ENCODE results near the gene POU2F2.
A peak's percentile ranks its signal among the peaks of the same experiment; 100 is the strongest.

The POU2F2 gene

DNA sequence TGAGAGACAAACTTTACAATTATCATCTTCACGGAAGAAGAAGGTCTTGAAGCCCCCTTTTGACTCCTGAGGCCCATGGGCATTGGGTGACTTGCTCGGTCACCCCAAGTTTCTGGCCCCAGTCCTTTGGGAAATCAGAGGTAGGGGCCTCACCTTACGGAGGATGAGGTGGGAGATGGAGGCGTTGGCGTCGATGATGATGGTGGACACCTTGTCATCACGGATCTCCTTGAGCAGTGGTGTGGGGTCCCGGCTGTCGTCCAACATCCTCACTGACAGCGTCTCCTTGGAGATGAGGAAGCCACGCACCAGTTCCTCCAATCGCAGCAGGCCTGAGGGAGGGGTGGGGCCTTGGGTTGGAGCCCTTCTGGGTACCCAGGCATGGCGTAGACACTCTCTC, 73.0 kb downstream of the POU2F2 start:
- TF ChIP-seq, protein P1, sequence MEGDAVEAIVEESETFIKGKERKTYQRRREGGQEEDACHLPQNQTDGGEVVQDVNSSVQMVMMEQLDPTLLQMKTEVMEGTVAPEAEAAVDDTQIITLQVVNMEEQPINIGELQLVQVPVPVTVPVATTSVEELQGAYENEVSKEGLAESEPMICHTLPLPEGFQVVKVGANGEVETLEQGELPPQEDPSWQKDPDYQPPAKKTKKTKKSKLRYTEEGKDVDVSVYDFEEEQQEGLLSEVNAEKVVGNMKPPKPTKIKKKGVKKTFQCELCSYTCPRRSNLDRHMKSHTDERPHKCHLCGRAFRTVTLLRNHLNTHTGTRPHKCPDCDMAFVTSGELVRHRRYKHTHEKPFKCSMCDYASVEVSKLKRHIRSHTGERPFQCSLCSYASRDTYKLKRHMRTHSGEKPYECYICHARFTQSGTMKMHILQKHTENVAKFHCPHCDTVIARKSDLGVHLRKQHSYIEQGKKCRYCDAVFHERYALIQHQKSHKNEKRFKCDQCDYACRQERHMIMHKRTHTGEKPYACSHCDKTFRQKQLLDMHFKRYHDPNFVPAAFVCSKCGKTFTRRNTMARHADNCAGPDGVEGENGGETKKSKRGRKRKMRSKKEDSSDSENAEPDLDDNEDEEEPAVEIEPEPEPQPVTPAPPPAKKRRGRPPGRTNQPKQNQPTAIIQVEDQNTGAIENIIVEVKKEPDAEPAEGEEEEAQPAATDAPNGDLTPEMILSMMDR (IDR thresholded peaks at IDR 0.05; ENCODE audit: insufficient read depth, missing control alignments), result no peak
- FAIRE-seq, result no peak
- DNase-seq (ENCODE audit: insufficient read length, low spot score), result no peak

DNA sequence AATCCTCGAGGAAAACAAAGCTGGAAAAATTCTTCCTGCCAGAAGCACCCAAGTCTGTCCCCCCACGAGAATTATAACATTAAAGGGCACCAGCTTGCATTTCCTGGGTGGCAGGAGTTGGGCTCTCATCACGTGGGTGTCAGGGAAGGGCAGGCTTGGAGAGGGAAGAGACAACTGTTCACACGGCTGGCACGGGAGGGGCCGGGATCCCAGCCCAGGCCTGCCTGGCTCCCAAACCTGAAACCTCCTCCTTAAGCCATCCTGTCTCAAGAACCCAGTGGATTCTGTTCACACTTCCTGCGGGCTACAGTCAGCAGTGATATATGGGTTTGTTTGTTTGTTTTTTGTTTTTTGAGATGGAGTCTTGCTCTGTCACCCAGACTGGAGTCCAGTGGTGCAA, 74.4 kb downstream of the POU2F2 start:
- no peak for DNase-seq (ENCODE audit: insufficient read length, low spot score)
- FAIRE-seq, result no peak
- TF ChIP-seq, protein P1 (IDR thresholded peaks at IDR 0.05; ENCODE audit: insufficient read depth, missing control alignments), result no peak

DNA sequence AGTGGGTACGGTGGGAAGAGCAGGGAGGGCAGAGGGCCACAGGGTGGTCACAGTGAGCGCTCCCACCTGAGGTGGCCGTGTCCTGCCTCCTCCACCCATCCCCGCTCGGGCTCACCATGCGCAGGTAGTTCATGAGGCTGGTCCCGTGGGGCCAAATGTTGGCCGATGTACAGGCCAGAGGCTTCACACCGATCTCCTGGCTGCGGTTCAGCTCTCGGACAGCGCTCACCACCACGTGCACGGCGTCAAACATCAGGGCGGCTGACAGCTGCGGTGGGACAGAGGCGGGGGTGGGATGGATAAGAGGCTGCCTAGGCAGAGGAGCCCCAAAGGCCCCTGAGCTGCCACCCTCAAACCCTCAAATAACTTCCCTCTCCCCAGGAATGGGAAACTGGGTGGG, 78.0 kb downstream of the POU2F2 start:
- TF ChIP-seq, protein P1 (IDR thresholded peaks at IDR 0.05; ENCODE audit: insufficient read depth, missing control alignments), result no peak
- DNase-seq (ENCODE audit: insufficient read length, low spot score) (no peak), FAIRE-seq (no peak)

DNA sequence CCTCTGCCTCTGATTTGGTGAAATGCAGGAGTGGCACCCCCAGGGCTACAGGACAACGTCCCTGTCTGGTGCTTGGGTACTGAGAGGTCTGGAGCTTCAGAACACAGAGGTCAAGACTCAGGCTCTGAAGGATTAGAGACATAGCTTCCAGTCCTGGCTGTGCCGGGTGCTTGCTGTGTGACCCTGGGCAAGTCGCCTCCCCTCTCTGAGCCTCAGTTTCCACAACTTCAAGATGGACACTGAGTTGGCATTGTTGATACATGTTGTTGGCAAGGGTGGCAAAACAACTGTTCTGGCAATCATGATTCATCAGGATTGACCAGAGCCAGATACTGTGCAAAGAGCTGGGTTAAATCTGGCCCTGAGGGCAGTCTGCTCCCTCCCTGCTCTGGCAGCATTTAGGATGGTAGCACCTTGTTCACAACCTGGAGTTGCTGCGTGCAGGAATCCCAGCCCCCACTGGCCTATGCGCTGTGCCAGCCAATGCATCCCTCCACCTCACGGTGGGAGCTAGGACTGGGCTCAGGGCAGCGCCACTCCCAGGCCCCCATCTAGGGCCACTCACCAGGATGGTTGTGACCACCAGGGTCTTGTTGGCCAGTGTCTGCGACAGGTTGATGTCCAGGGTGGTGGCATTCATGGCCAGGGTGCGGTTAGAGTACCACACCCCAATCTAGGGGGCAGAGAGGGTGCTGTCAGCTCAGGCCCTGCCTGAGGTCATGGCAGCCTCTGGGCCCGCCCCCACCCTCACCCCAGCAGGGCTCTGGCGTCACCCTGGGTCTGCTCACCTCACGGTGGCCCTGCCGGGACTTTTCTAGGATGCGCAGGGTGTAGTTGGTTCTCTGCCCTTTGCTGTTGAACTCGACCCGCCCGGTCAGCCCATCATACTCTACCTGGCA, 79.0 kb downstream of the POU2F2 start:
- TF ChIP-seq, protein P1 (IDR thresholded peaks at IDR 0.05; ENCODE audit: insufficient read depth, missing control alignments), result no peak
- FAIRE-seq, result no peak
- DNase-seq (ENCODE audit: insufficient read length, low spot score), result no peak

DNA sequence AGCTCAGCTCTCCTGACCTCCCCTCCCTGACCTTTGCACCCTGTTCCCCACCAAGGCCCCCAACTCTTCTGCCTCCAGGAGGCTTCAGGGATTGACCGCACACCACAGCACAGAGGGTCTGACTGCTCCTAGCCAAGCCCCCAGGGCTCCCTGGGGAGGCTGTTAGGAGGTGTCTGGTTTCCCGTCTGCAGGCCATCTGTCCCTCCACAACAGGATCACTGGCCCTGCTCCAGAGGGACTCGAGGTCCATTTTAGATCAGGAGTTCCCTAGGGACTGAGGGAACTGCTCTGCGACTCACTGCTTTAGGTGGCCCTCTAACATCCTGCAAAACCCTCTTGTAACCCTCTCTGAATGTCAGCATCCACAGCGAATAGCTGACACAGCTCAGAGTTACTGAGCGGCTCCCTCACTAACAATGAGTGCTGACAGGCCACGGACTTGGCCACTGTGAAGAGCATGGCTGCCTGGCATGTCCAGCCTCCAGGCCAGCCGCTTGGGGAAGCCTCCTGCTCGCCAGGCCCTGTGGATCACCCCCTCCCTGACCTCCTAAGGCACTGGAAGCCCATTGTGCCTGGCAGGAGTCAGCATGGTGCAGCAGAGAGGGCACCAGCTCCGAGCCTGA, 79.9 kb downstream of the POU2F2 start:
- peak; percentile 45 for DNase-seq (ENCODE audit: insufficient read length, low spot score)
- FAIRE-seq, result no peak
- TF ChIP-seq, protein P1 (IDR thresholded peaks at IDR 0.05; ENCODE audit: insufficient read depth, missing control alignments), result no peak

DNA sequence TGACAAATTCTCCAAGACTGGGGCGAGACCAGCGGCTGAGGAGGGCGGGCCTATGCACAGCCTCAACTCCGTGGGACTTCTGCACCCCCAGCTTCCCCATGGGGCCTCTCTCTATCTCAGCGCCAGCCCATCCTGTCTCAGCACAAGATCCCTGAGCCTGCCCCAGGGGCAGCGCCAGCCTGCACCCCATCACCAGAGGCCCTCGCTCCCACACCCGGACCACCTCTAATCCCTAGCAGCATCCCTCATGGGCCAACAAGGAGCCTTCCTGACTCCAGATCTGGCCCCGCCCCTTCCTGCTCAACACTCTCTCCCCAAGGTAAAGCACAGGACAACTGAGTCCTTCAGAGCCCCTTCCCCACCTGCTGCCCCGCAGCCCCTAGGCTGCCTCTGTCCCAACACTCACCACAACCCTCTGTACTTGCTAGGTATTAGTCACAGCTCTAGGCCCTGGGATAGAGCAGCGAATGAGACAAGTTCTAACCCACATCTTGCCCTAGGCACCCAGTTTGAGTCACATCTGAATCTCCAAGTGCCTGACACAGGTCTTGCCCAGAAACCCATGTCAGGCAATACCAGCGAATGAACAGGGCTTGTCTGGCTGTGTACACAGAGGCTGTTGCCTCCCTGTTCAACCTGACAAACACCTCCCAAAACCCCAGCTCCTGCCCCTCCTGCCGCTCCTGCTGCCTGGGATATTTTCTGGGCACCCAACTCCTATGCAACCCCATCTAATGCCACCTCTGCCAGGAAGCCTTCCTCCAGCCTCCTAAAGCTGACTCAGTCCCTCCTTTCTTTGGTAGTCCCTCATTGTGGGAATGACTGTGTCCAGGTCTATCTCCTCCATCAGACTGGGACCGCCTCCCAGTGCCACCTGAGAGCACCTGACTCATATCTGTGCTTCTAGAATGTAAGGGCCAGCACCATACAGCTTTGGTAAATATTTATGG, 80.8 kb downstream of the POU2F2 start:
- no peak for FAIRE-seq

More for the DNA sequence above, 80.8 kb downstream of the POU2F2 start:
- no peak for DNase-seq (ENCODE audit: insufficient read length, low spot score)
- TF ChIP-seq, protein P1 (IDR thresholded peaks at IDR 0.05; ENCODE audit: insufficient read depth, missing control alignments), result no peak

Data from D721Med (cell line).